ENCODE data around the gene ZNF724.

- TF ChIP-seq CTCF (IDR thresholded peaks at IDR 0.05) (no peak), POLR2AphosphoS5 (IDR thresholded peaks at IDR 0.05) (no peak), POLR2A (IDR thresholded peaks at IDR 0.05) (no peak)
Observed at GRCh38 chr19:23262920-23263319, 12.7 kb upstream of the ZNF724 start.

Measured in prostate gland (tissue), 2 donors.